Type B pancreatic cell (in vitro differentiated cells): Measurements from ENCODE around the gene LRRC4. TPM values are rescaled to one million over a fixed set of nuclear protein-coding genes. Genes with fewer than 3 reads are reported as not detected.
A peak's percentile ranks its signal among the peaks of the same experiment; 100 is the strongest.

Experiments used
- DNase-seq: peaks from one replicate; pipeline ENCODE4 v3.0.0; 2021; ENCODE audit warnings: mixed read lengths; ENCODE audit not compliant: unreplicated experiment; ENCODE audit errors: extremely low spot score
- H3K27ac Mint-ChIP-seq: 2 replicates; pipeline ENCODE4 v1.8.0; 2021; ENCODE audit warnings: mild to moderate bottlenecking, mixed read lengths
- H3K27me3 Mint-ChIP-seq: 2 replicates; pipeline ENCODE4 v1.8.0; 2021; ENCODE audit warnings: mixed read lengths
- H3K36me3 Mint-ChIP-seq: 2 replicates; pipeline ENCODE4 v1.8.0; 2021; ENCODE audit warnings: mixed read lengths
- H3K4me1 Mint-ChIP-seq: one replicate; pipeline ENCODE4 v1.8.0; 2021; ENCODE audit warnings: mixed read lengths; ENCODE audit not compliant: unreplicated experiment
- H3K4me3 Mint-ChIP-seq: 2 replicates; pipeline ENCODE4 v1.8.0; 2021; ENCODE audit warnings: mild to moderate bottlenecking, mixed read lengths
- H3K9me3 Mint-ChIP-seq: 2 replicates; pipeline ENCODE4 v1.8.0; 2021; ENCODE audit warnings: mixed read lengths
- CTCF ChIP-seq: fragments of 200-600 bp; sonication (generic); conservative IDR thresholded peaks from 2 replicates; pipeline ENCODE4 v1.5.0; 2021; ENCODE audit warnings: antibody characterized with exemption, mild to moderate bottlenecking
- total RNA-seq: library from RNA; stranded (reverse); gene quantifications from 2 replicates; pipeline ENCODE4 v1.2.1, GENCODE V29; 2021; ENCODE audit warnings: low replicate concordance

The LRRC4 gene
- total RNA-seq, 1 donor from 2014 or later: 37.7 TPM

DNA sequence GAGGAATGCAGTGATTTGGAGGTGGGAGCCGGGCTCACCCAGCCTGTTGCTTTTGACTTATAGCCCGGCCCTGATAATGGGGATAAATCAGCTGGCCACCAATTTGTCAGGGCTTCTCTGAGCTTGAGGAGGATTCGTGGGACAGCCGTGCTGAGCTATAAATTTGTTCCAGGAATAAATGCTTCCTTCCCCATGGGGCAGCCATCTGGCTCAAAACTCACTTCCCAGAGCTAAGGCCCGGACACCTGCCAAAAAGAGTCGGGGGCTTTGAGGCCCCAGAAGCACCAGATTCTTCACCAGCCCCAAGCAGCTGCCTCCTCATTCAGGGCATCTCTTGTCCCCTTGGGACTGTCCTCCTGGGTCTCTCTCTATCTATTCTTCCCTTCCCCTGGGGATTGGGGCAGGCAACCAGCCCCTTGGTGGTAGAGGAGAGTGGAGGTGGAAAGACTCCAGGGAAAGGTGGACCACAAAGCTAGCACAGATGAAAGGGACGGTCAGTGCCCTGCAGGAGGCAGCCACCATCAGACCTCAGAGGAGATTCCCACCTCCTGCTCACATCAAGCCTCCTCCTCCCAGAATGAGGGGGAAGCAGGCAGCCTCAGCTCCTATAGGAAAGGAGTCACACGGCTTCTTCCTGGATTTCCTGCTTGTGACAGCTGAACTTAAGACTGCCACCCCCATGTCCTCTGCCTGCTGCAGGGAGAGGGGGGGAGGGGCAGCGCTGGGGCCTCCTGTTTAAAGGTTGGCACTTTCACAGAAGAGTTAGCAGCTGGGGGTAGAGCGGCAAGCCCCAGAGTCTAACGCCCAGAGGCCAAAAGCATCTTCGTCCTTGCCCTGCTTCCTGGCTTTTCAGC is 44.2 kb upstream of the LRRC4 start:
- Mint-ChIP-seq H3K9me3 (no peaks in the 10 kb centered on the region), H3K27me3 (no peaks in the 10 kb centered on the region), H3K27ac (no peak overlapping the region), H3K36me3 (peaks cover 4% of the 10 kb centered on the region), H3K4me3 (no peak overlapping the region), H3K4me1 (no peaks in the 10 kb centered on the region)
- no peak for DNase-seq
- TF ChIP-seq CTCF: no peak

DNA sequence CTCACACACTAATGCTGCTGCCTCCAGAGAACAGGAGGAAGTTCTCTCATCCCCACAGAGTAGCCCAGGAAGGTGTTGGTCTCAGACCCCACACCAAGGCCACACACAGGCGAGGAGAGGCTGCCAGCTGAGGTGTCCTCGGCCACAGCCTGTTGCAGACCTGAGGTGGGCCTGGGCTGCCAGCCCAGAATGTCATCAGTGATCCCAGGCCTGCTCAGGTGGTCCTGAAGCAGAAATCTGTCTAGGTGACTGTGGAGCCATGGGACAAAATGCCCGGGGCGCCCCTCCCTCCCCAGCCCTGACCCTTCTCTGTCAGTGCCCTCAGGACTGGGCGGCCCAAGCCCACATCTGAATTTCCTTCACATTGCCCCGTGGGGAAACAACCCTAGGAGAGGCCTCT is 43.5 kb upstream of the LRRC4 start:
- Mint-ChIP-seq H3K4me3 (no peak overlapping the region), H3K36me3 (peaks cover 4% of the 10 kb centered on the region), H3K27me3 (no peaks in the 10 kb centered on the region), H3K9me3 (no peaks in the 10 kb centered on the region), H3K27ac (no peak overlapping the region), H3K4me1 (no peaks in the 10 kb centered on the region)
- TF ChIP-seq CTCF: no peak
- DNase-seq: no peak

- TF ChIP-seq CTCF: no peak
- no peaks in the 10 kb centered on the region for H3K9me3 Mint-ChIP-seq
- no peaks in the 10 kb centered on the region for H3K4me1 Mint-ChIP-seq
- no peak for DNase-seq
- H3K36me3 Mint-ChIP-seq: peaks cover 4% of the 10 kb centered on the region
- H3K27ac Mint-ChIP-seq: no peak overlapping the region
- H3K4me3 Mint-ChIP-seq: no peak overlapping the region
- H3K27me3 Mint-ChIP-seq: no peaks in the 10 kb centered on the region
These were observed 43.1 kb upstream of the LRRC4 start for GRCh38 chr7:128074336-128074735.

GRCh38 chr7:128073671-128074310 is 42.6 kb upstream of the LRRC4 start:
- no peak for DNase-seq
- TF ChIP-seq CTCF: no peak
- H3K27ac Mint-ChIP-seq: no peak overlapping the region
- H3K4me3 Mint-ChIP-seq: no peak overlapping the region
- no peaks in the 10 kb centered on the region for H3K9me3 Mint-ChIP-seq
- H3K4me1 Mint-ChIP-seq: no peaks in the 10 kb centered on the region
- no peaks in the 10 kb centered on the region for H3K27me3 Mint-ChIP-seq
- peaks cover 4% of the 10 kb centered on the region for H3K36me3 Mint-ChIP-seq

- no peak for DNase-seq
- Mint-ChIP-seq H3K9me3 (no peaks in the 10 kb centered on the region), H3K27me3 (no peaks in the 10 kb centered on the region), H3K36me3 (peaks cover 4% of the 10 kb centered on the region), H3K4me3 (no peak overlapping the region), H3K4me1 (no peaks in the 10 kb centered on the region), H3K27ac (peak overlapping the region; percentile 43)
- no peak for TF ChIP-seq CTCF
These were observed 40.6 kb upstream of the LRRC4 start for GRCh38 chr7:128071801-128072200.
